ENCODE data around the gene RASAL2. TPM values are rescaled to one million over a fixed set of nuclear protein-coding genes. Genes with fewer than 3 reads are reported as not detected.

The RASAL2 gene
- total and polyA plus RNA-seq, 2 of the 4 experiments (the other 2 are of a cell fraction), result 13.1 to 20.6 TPM

DNA sequence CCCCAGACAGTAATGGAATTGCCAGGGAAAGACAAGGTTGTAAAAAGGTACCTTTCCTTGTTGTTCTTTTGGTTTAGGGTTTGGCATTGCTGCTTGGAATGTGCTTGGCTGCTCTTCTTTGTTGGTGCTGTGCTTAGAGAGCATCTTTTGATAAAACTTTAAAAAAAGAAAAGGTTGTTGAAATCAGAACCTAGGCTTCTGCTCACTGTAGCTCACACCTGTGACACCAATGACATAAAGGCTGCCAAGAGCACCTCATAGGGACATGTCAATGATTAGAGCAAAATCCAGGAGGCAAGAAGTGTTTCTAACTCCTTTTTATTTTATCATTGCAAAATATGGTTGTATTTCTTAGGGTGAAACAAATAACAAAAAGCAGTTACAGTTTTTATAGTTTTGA is 373.9 kb downstream of the RASAL2 start:
- H3K9ac ChIP-seq (ENCODE audit: low read depth, low read length), result no peak overlapping the region
- dilution Hi-C loops (cut with HindIII; ENCODE audit: low sequenced_read_pairs, unreplicated experiment), result no loop called here
- H3K14ac ChIP-seq (replicated peaks; ENCODE audit: low read depth, low read length), result no peak overlapping the region
- H2BK120ac ChIP-seq (ENCODE audit: low read depth, low read length), result no peak overlapping the region
- peaks cover 0 to 7% of the 10 kb centered on the region in 2 experiments; a peak in 2 of 4 replicates for H3K79me1 ChIP-seq (ENCODE audit: low read depth in 1 of 2, low read length in 2 of 2)
- H3K9me1 ChIP-seq (ENCODE audit: insufficient read depth, low read length), result peaks cover 6% of the 10 kb centered on the region
- no peak overlapping the region for H4K91ac ChIP-seq (ENCODE audit: insufficient read depth, low read depth, low read length)
- no peak overlapping the region for H2BK20ac ChIP-seq (ENCODE audit: low read depth, low read length)
- H3K9me3 ChIP-seq (ENCODE audit: control insufficient read depth, insufficient read depth, low read length), result no peaks in the 10 kb centered on the region
- H2AK9ac ChIP-seq (replicated peaks; ENCODE audit: low read depth, low read length, poor library complexity), result no peak overlapping the region
- H2BK15ac ChIP-seq (ENCODE audit: low read depth, low read length), result no peak overlapping the region
- H3K4me3 ChIP-seq (ENCODE audit: insufficient read depth, low read depth, low read length), result no peak overlapping the region
- no peak overlapping the region for H3K4ac ChIP-seq (ENCODE audit: low read depth, low read length)
- CTCF ChIA-PET, result no interaction called here
- no peak overlapping the region for H2BK5ac ChIP-seq (ENCODE audit: low read depth, low read length, poor library complexity, severe bottlenecking)
- no peak overlapping the region for H3K18ac ChIP-seq (ENCODE audit: low read depth, low read length)
- H3K27me3 ChIP-seq (ENCODE audit: control insufficient read depth, insufficient read depth, low read length), result no peaks in the 10 kb centered on the region
- no peak for ATAC-seq (ENCODE audit: low read depth)
- no peak overlapping the region for H4K8ac ChIP-seq (ENCODE audit: low read depth in 2 of 2, low read length in 2 of 2)
- no peak overlapping the region for H3K4me2 ChIP-seq (ENCODE audit: low read depth, low read length)
- no peak overlapping the region for H3K27ac ChIP-seq (ENCODE audit: insufficient read depth, low read length)
- H4K5ac ChIP-seq (ENCODE audit: low read depth, low read length), result no peak overlapping the region
- in situ Hi-C loops (cut with MboI; ENCODE audit: low sequenced_read_pairs), result no loop called here
- no peaks in the 10 kb centered on the region for H4K20me1 ChIP-seq (ENCODE audit: insufficient read depth, low read length)
- no peak overlapping the region for H3K56ac ChIP-seq (ENCODE audit: extremely low read depth, insufficient read depth, low read length)
- H3K23ac ChIP-seq (ENCODE audit: low read depth, low read length), result no peak overlapping the region
- TF ChIP-seq, protein P1, sequence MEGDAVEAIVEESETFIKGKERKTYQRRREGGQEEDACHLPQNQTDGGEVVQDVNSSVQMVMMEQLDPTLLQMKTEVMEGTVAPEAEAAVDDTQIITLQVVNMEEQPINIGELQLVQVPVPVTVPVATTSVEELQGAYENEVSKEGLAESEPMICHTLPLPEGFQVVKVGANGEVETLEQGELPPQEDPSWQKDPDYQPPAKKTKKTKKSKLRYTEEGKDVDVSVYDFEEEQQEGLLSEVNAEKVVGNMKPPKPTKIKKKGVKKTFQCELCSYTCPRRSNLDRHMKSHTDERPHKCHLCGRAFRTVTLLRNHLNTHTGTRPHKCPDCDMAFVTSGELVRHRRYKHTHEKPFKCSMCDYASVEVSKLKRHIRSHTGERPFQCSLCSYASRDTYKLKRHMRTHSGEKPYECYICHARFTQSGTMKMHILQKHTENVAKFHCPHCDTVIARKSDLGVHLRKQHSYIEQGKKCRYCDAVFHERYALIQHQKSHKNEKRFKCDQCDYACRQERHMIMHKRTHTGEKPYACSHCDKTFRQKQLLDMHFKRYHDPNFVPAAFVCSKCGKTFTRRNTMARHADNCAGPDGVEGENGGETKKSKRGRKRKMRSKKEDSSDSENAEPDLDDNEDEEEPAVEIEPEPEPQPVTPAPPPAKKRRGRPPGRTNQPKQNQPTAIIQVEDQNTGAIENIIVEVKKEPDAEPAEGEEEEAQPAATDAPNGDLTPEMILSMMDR (conservative IDR thresholded peaks at IDR 0.05; ENCODE audit: low read depth, low read length), result no peak
- TF ChIP-seq MXI1 (IDR thresholded peaks at IDR 0.05; ENCODE audit: borderline replicate concordance, low read depth, low read length), result no peak
- TF ChIP-seq BHLHE40 (IDR thresholded peaks at IDR 0.05; ENCODE audit: low read depth, low read length), result no peak
- TF ChIP-seq CEBPB (IDR thresholded peaks at IDR 0.05; ENCODE audit: low read depth, low read length), result no peak
- no peak for TF ChIP-seq MAFK (IDR thresholded peaks at IDR 0.05; ENCODE audit: low read depth, low read length)
- TF ChIP-seq NFE2L2 (IDR thresholded peaks at IDR 0.05; ENCODE audit: low read depth, low read length), result no peak
- TF ChIP-seq, protein P2, sequence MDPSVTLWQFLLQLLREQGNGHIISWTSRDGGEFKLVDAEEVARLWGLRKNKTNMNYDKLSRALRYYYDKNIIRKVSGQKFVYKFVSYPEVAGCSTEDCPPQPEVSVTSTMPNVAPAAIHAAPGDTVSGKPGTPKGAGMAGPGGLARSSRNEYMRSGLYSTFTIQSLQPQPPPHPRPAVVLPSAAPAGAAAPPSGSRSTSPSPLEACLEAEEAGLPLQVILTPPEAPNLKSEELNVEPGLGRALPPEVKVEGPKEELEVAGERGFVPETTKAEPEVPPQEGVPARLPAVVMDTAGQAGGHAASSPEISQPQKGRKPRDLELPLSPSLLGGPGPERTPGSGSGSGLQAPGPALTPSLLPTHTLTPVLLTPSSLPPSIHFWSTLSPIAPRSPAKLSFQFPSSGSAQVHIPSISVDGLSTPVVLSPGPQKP (IDR thresholded peaks at IDR 0.05; ENCODE audit: borderline replicate concordance, low read depth, low read length), result no peak
- no peak for TF ChIP-seq POLR2A (IDR thresholded peaks at IDR 0.05; ENCODE audit: low read depth, low read length)
- no peak for TF ChIP-seq RFX5 (IDR thresholded peaks at IDR 0.05; ENCODE audit: low read depth, low read length)
- TF ChIP-seq MAZ (IDR thresholded peaks at IDR 0.05; ENCODE audit: borderline replicate concordance, low read depth, low read length), result no peak
- TF ChIP-seq SMC3 (IDR thresholded peaks at IDR 0.05; ENCODE audit: low read depth, low read length), result no peak
- no peak for TF ChIP-seq RCOR1 (IDR thresholded peaks at IDR 0.05; ENCODE audit: insufficient replicate concordance, low read length)
- TF ChIP-seq RAD21 (IDR thresholded peaks at IDR 0.05; ENCODE audit: low read length), result no peak
- TF ChIP-seq CHD1 (IDR thresholded peaks at IDR 0.05; ENCODE audit: low read depth, low read length), result no peak
- TF ChIP-seq FOS (IDR thresholded peaks at IDR 0.05; ENCODE audit: low read depth, low read length), result no peak
- TF ChIP-seq, protein P3, sequence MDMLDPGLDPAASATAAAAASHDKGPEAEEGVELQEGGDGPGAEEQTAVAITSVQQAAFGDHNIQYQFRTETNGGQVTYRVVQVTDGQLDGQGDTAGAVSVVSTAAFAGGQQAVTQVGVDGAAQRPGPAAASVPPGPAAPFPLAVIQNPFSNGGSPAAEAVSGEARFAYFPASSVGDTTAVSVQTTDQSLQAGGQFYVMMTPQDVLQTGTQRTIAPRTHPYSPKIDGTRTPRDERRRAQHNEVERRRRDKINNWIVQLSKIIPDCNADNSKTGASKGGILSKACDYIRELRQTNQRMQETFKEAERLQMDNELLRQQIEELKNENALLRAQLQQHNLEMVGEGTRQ (IDR thresholded peaks at IDR 0.05; ENCODE audit: low read depth, low read length), result no peak
- no peak for DNase-seq
- H2AFZ ChIP-seq (replicated peaks; ENCODE audit: low read length, poor library complexity), result no peak overlapping the region
- BruUV-seq (replicated peaks), result no TSS peak
- peaks cover 14% of the 10 kb centered on the region for H3K36me3 ChIP-seq (ENCODE audit: control insufficient read depth, insufficient read depth, low read length)
- intact Hi-C loops (cut with micrococcal nuclease), result no loop called here
- no peak overlapping the region for H2AK5ac ChIP-seq (ENCODE audit: low read depth, low read length)
- H3K4me1 ChIP-seq (ENCODE audit: control insufficient read depth, insufficient read depth, low read length), result no peaks in the 10 kb centered on the region
- POLR2A ChIA-PET (ENCODE audit: unreplicated experiment), result no interaction called here
